Suprapubic skin (tissue), 4 donors: ENCODE data around the gene LPP.

Source experiments
- CTCF ChIP-seq, 2 donors: fragments of 200-600 bp in 1 of 2; fragments of 450-650 bp in 1 of 2; sonication (generic) in 1 of 2; IDR thresholded peaks; one replicate each; pipeline ENCODE4 v1.5.1; 2016 to 2019; ENCODE audit warnings: antibody characterized with exemption in 2 of 2, mild to moderate bottlenecking in 1 of 2, moderate library complexity in 1 of 2
- EP300 ChIP-seq: sonication (generic); formaldehyde crosslinking; IDR thresholded peaks from one replicate; pipeline ENCODE4 v1.6.1; 2017; ENCODE audit warnings: antibody characterized with exemption
- POLR2A ChIP-seq, 2 donors: fragments of 450-650 bp; IDR thresholded peaks; one replicate each; pipeline ENCODE4 v1.6.1; 2017; ENCODE audit warnings: antibody characterized with exemption in 2 of 2, mild to moderate bottlenecking in 2 of 2, moderate library complexity in 2 of 2
- POLR2AphosphoS5 ChIP-seq, 3 donors: sonication (generic); formaldehyde crosslinking; IDR thresholded peaks; one replicate each; pipeline ENCODE4 v1.6.1; 2017; ENCODE audit warnings: antibody characterized with exemption in 3 of 3

GRCh38 chr3:188691665-188692064 is 537.7 kb downstream of the LPP start:
- TF ChIP-seq EP300, result no peak
- no peak for TF ChIP-seq POLR2A (IDR thresholded peaks at IDR 0.05)
- TF ChIP-seq CTCF (IDR thresholded peaks at IDR 0.05), result no peak
- TF ChIP-seq POLR2AphosphoS5 (IDR thresholded peaks at IDR 0.05), result no peak
